Colonic mucosa (tissue), 4 donors: ENCODE measurements around the gene TSPAN10. TPM values are rescaled to one million over a fixed set of nuclear protein-coding genes. Genes with fewer than 3 reads are reported as not detected.

Source experiments
- DNase-seq: peaks from one replicate; pipeline ENCODE4 v3.0.0-alpha.2; 2020
- H3K27ac ChIP-seq: fragments of 200-600 bp; one replicate; pipeline ENCODE4 v1.8.0; 2021
- H3K27me3 ChIP-seq: fragments of 200-600 bp; one replicate; pipeline ENCODE4 v1.8.0; 2021
- H3K36me3 ChIP-seq: fragments of 200-600 bp; one replicate; pipeline ENCODE4 v1.8.0; 2021
- H3K4me1 ChIP-seq: fragments of 200-600 bp; one replicate; pipeline ENCODE4 v1.8.0; 2021; ENCODE audit warnings: mild to moderate bottlenecking
- H3K4me3 ChIP-seq: fragments of 200-600 bp; one replicate; pipeline ENCODE4 v1.8.0; 2021
- H3K9ac ChIP-seq, 2 donors: one replicate each; pipeline ENCODE4 v1.7.0; 2013; ENCODE audit warnings: control low read depth in 2 of 2, low read depth in 2 of 2, low read length in 2 of 2
- H3K9me3 ChIP-seq: fragments of 200-600 bp; one replicate; pipeline ENCODE4 v1.8.0; 2021
- CTCF ChIP-seq: fragments of 200-600 bp; IDR thresholded peaks from one replicate; pipeline ENCODE4 v1.8.0; 2022; ENCODE audit warnings: antibody characterized with exemption, mild to moderate bottlenecking
- intact Hi-C: fragments of 100-400 bp; cut with DNase I; formaldehyde crosslinking; loops from one replicate; pipeline ENCODE4 v1.14.1; 2022
- total RNA-seq, 2 donors: library from RNA; stranded (reverse); fragmentation: NEBNext Ultra II Directional in 1 of 2; extraction: Animal tissue kit (Norgen Biotek cat#: 25700) in 1 of 2; gene quantifications; one replicate each; pipeline ENCODE4 v1.2.1, GENCODE V29; 2021
- donor health status: healthy.
- donor health status: DM: no; HTN: no; CAD: no.
- donor health status: DM: no; HTN: no; CAD: no.

Gene TSPAN10
- total RNA-seq, 2 donors from 2014 or later = 0.25 to 0.32 TPM

- peak overlapping the region; percentile 97 for H3K4me3 ChIP-seq
- TF ChIP-seq CTCF = no peak
- peak overlapping the region; percentile 91 to 95 for H3K9ac ChIP-seq
- intact Hi-C loops = no loop called here
- H3K27ac ChIP-seq = peak overlapping the region; percentile 76
- peak; percentile 30 for DNase-seq
- no peaks in the 10 kb centered on the region for H3K27me3 ChIP-seq
- H3K36me3 ChIP-seq = no peaks in the 10 kb centered on the region
- H3K9me3 ChIP-seq = no peaks in the 10 kb centered on the region
- H3K4me1 ChIP-seq = peaks cover 16% of the 10 kb centered on the region
These were observed 29.0 kb downstream of the TSPAN10 start for GRCh38 chr17:81666092-81666341.

- H3K9me3 ChIP-seq = no peaks in the 10 kb centered on the region
- intact Hi-C loops = no loop called here
- H3K27me3 ChIP-seq = no peaks in the 10 kb centered on the region
- H3K4me3 ChIP-seq = peak within 1 kb of the TSS; percentile 97
- H3K36me3 ChIP-seq = no peaks in the 10 kb centered on the region
- peak; percentile 97 for DNase-seq
- TF ChIP-seq CTCF = no peak
- peaks cover 16% of the 10 kb centered on the region for H3K4me1 ChIP-seq
- H3K27ac ChIP-seq = peak within 1 kb of the TSS; percentile 76
- H3K9ac ChIP-seq = peak within 1 kb of the TSS; percentile 91 to 95
These were observed 29.6 kb downstream of the TSPAN10 start, which contains the start of the genes CCDC137 and OXLD1 for GRCh38 chr17:81666342-81667191. TSS of gene CCDC137 (plus strand) at chr17:81666737. CDS start at chr17:81666767, 30 bp downstream. TSS of gene OXLD1 (minus strand) at chr17:81666605. CDS start at chr17:81666577, 28 bp downstream.

GRCh38 chr17:81667754-81668153 lies 30.8 kb downstream of the TSPAN10 start:
- H3K36me3 ChIP-seq = peaks cover 5% of the 10 kb centered on the region
- TF ChIP-seq CTCF = no peak
- H3K9ac ChIP-seq = no peak overlapping the region
- H3K4me3 ChIP-seq = no peak overlapping the region
- no peaks in the 10 kb centered on the region for H3K27me3 ChIP-seq
- no peaks in the 10 kb centered on the region for H3K9me3 ChIP-seq
- no peak for DNase-seq
- intact Hi-C loops = no loop called here
- H3K4me1 ChIP-seq = peaks cover 16% of the 10 kb centered on the region
- no peak overlapping the region for H3K27ac ChIP-seq

- Histone ChIP-seq H3K9me3 (no peaks in the 10 kb centered on the region), H3K27ac (no peak overlapping the region), H3K36me3 (peaks cover 5% of the 10 kb centered on the region), H3K4me3 (no peak overlapping the region), H3K27me3 (no peaks in the 10 kb centered on the region), H3K4me1 (peaks cover 9% of the 10 kb centered on the region), H3K9ac (no peak overlapping the region)
- intact Hi-C loops = no loop called here
- DNase-seq = no peak
- TF ChIP-seq CTCF = no peak
These were observed 35.5 kb downstream of the TSPAN10 start for GRCh38 chr17:81672504-81672903.

GRCh38 chr17:81672954-81673353 lies 36.0 kb downstream of the TSPAN10 start:
- H3K4me3 ChIP-seq = no peak overlapping the region
- H3K4me1 ChIP-seq = peaks cover 5% of the 10 kb centered on the region
- H3K9ac ChIP-seq = no peak overlapping the region
- intact Hi-C loops = no loop called here
- H3K27me3 ChIP-seq = no peaks in the 10 kb centered on the region
- no peak for TF ChIP-seq CTCF
- DNase-seq = no peak
- no peaks in the 10 kb centered on the region for H3K9me3 ChIP-seq
- H3K36me3 ChIP-seq = peaks cover 5% of the 10 kb centered on the region
- no peak overlapping the region for H3K27ac ChIP-seq
